Caco-2 (cell line): ENCODE results near the gene OR10AD1. TPM values are rescaled to one million over a fixed set of nuclear protein-coding genes. Genes with fewer than 3 reads are reported as not detected.
"Not testable (repeated sequence)": the region's sequence is repeated elsewhere in the genome, so short reads cannot be mapped to it uniquely, and the experiment has no call there.

ENCODE experiments used
- BruUV-seq: library from RNA; stranded (reverse); fragments of 400-500 nt; replicated peaks from 2 replicates; lab custom pipeline; 2021; lab: Mats Ljungman, UMichigan
- CTCF ChIA-PET: fragments of 300-600 bp; sonication (Branson Sonifier 250); formaldehyde crosslinking; loops from one replicate; lab custom pipeline; 2022; ENCODE audit warnings: antibody characterized with exemption; lab: Charles Lee
- POLR2A ChIA-PET: fragments of 300-600 bp; sonication (Branson Sonifier 250); formaldehyde crosslinking; loops from one replicate; lab custom pipeline; 2022; ENCODE audit warnings: antibody characterized with exemption; lab: Charles Lee
- DNase-seq, 2 experiments: peaks; one replicate each; pipeline versions ENCODE4 v3.0.0 to v3.0.0-alpha.2; 2020 to 2022
- H3K27me3 ChIP-seq: replicated peaks from 2 replicates; pipeline ENCODE4 v1.6.0; 2011; ENCODE audit warnings: low read length; ENCODE audit not compliant: control insufficient read depth, insufficient read depth
- H3K36me3 ChIP-seq: 2 replicates; pipeline ENCODE4 v1.5.1; 2011; ENCODE audit warnings: low read length; ENCODE audit not compliant: control insufficient read depth, insufficient read depth
- H3K4me1 ChIP-seq: fragments of 250-450 bp; sonication (Bioruptor Pico); 2 replicates; pipeline ENCODE4 v1.5.1; 2020; ENCODE audit warnings: mild to moderate bottlenecking
- H3K4me3 ChIP-seq: 2 replicates; pipeline ENCODE4 v1.5.1; 2011; ENCODE audit warnings: low read depth, mild to moderate bottlenecking, control low read depth, low read length
- H3K9me3 ChIP-seq: fragments of 250-450 bp; sonication (Bioruptor Pico); 2 replicates; pipeline ENCODE4 v1.5.1; 2020; ENCODE audit warnings: mild to moderate bottlenecking, moderate library complexity
- H3K27ac Mint-ChIP-seq: one replicate; pipeline ENCODE4 v1.8.0; 2022; ENCODE audit warnings: mixed read lengths; ENCODE audit not compliant: unreplicated experiment
- H3K27me3 Mint-ChIP-seq: one replicate; pipeline ENCODE4 v1.8.0; 2022; ENCODE audit warnings: mixed read lengths; ENCODE audit not compliant: insufficient read depth, unreplicated experiment
- H3K36me3 Mint-ChIP-seq: one replicate; pipeline ENCODE4 v1.8.0; 2022; ENCODE audit warnings: mild to moderate bottlenecking, mixed read lengths; ENCODE audit not compliant: insufficient read depth, unreplicated experiment
- H3K4me1 Mint-ChIP-seq: one replicate; pipeline ENCODE4 v1.8.0; 2022; ENCODE audit warnings: low read depth, mixed read lengths; ENCODE audit not compliant: unreplicated experiment
- H3K4me3 Mint-ChIP-seq: one replicate; pipeline ENCODE4 v1.8.0; 2022; ENCODE audit warnings: mild to moderate bottlenecking, moderate library complexity, mixed read lengths; ENCODE audit not compliant: unreplicated experiment
- H3K9me3 Mint-ChIP-seq: one replicate; pipeline ENCODE4 v1.8.0; 2022; ENCODE audit warnings: mixed read lengths; ENCODE audit not compliant: unreplicated experiment
- intact Hi-C: fragments of 100-400 bp; cut with micrococcal nuclease; formaldehyde crosslinking; loops from one replicate; pipeline ENCODE4 v1.10.0; 2022; ENCODE audit not compliant: unreplicated experiment
- total RNA-seq: library from RNA; stranded (reverse); gene quantifications from 2 replicates; pipeline ENCODE4 v1.2.3, GENCODE V29; 2022
- TF ChIP-seq, protein P1 (sequence below), 2 experiments: fragments of 200-600 bp in 1 of 2; IDR thresholded peaks; 1 replicate in 1 of 2; 2 replicates in 1 of 2; pipeline versions ENCODE4 v1.5.1 to v1.8.0; 2011 to 2022; ENCODE audit warnings: antibody characterized with exemption in 1 of 2, control low read depth in 1 of 2, inconsistent platforms in 1 of 2, low read depth in 1 of 2, low read length in 1 of 2, mild to moderate bottlenecking in 1 of 2, moderate library complexity in 1 of 2; ENCODE audit not compliant: insufficient read depth in 1 of 2, severe bottlenecking in 1 of 2, unreplicated experiment in 1 of 2

OR10AD1 gene
- total RNA-seq, 1 experiment from 2014 or later: not detected

DNA sequence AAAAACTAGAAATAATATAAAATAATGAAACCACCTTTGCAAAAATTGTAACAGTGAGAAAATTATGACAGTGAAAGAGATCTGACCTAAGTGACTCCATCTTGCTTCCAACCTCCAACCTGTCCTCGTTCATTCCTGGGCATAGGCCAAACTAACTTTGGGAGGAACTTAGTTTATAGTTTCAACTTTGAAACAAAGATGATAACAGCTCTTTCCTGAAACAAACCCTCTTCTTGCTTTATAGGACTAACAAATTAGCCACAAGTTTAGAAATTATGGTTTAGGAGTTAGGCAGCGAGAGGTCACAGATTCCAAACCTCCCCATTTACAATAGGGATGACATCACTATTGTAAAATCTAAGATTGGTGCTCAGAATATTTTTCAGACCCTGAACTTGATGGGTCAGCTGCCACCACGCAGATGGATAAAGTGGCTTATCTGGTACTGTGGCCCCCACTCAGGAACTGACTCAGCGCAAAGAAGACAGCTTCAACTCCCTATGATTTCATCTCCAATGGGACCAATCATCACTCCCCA is 32.8 kb upstream of the OR10AD1 start:
- Mint-ChIP-seq H3K4me1 (no peaks in the 10 kb centered on the region), H3K27ac (no peak overlapping the region), H3K36me3 (no peaks in the 10 kb centered on the region), H3K4me3 (no peak overlapping the region), H3K9me3 (peaks cover 10% of the 10 kb centered on the region), H3K27me3 (no peaks in the 10 kb centered on the region)
- TF ChIP-seq, protein P1, sequence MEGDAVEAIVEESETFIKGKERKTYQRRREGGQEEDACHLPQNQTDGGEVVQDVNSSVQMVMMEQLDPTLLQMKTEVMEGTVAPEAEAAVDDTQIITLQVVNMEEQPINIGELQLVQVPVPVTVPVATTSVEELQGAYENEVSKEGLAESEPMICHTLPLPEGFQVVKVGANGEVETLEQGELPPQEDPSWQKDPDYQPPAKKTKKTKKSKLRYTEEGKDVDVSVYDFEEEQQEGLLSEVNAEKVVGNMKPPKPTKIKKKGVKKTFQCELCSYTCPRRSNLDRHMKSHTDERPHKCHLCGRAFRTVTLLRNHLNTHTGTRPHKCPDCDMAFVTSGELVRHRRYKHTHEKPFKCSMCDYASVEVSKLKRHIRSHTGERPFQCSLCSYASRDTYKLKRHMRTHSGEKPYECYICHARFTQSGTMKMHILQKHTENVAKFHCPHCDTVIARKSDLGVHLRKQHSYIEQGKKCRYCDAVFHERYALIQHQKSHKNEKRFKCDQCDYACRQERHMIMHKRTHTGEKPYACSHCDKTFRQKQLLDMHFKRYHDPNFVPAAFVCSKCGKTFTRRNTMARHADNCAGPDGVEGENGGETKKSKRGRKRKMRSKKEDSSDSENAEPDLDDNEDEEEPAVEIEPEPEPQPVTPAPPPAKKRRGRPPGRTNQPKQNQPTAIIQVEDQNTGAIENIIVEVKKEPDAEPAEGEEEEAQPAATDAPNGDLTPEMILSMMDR (IDR thresholded peaks at IDR 0.05; ENCODE audit: insufficient read depth in 1 of 2, low read depth in 1 of 2, low read length in 1 of 2, severe bottlenecking in 1 of 2, unreplicated experiment in 1 of 2): no peak
- BruUV-seq: no TSS peak
- intact Hi-C loops: no loop called here
- Histone ChIP-seq H3K36me3 (no peaks in the 10 kb centered on the region), H3K4me3 (no peak overlapping the region), H3K27me3 (no peaks in the 10 kb centered on the region), H3K4me1 (no peaks in the 10 kb centered on the region), H3K9me3 (peaks cover 9% of the 10 kb centered on the region; the same call in 1 of the 2 replicates)
- POLR2A ChIA-PET: no interaction called here
- CTCF ChIA-PET: no interaction called here
- no peak for DNase-seq

DNA sequence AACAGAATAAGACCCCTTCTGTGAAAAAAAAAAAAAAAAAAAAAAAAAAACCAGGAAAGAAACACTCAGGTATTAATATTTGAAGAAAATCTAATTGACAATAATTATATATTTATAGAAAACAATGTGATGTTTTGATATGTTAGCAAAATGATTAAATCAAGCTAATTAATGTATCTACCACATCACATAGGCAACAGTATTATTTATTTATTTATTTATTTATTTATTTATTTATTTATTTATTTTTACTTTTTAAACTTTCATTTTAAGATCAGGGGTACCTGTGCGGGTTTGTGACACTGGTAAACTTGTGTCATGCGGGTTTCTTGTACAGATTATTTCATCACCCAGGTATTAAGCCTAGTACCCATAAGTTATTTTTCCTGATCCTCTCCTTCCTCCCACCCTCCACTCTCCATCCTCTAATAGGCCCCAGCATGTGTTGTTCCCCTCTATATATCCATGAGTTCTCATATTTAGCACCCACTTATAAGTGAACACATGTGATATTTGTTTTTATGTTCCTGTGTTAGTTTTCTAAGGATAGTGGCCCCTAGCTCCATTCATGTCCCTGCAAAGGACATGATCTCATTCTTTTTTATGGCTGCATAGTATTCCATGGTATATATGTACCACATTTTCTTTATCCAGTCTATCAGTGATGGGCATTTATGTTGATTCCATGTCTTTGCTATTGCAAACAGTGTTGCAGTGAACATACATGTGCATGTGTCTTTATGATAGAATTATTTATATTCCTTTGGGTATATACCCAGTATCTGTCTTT is 28.3 kb upstream of the OR10AD1 start:
- H3K4me3 ChIP-seq, H3K27ac Mint-ChIP-seq, H3K4me1 ChIP-seq, H3K9me3 ChIP-seq, H3K36me3 Mint-ChIP-seq, H3K27me3 Mint-ChIP-seq, H3K27me3 ChIP-seq, H3K4me3 Mint-ChIP-seq, H3K36me3 ChIP-seq, POLR2A ChIA-PET, DNase-seq, BruUV-seq, CTCF ChIA-PET, H3K4me1 Mint-ChIP-seq, intact Hi-C loops: not testable (repeated sequence)
- peaks cover 21% of the 10 kb centered on the region for H3K9me3 Mint-ChIP-seq

DNA sequence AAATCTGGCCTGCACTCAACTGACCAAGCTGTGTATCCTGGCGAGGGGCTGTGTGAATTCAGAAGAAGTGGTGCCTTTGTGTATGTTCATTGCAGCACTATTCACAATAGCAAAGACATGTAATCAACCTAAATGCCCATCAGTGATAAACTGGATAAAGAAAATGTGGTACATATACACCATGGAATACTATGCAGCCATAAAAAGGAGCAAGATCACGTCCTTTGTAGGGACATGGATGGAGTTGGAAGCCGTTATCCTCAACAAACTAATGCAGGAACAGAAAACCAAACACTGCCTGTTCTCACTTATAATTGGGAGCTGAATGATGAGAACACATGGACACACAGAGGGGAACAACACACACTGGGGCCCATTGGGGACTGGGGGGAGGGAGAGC is 21.4 kb upstream of the OR10AD1 start:
- H3K36me3 ChIP-seq, H3K4me3 ChIP-seq, POLR2A ChIA-PET, DNase-seq, H3K36me3 Mint-ChIP-seq, BruUV-seq, H3K27me3 ChIP-seq, H3K27ac Mint-ChIP-seq, CTCF ChIA-PET, H3K9me3 ChIP-seq, H3K4me1 Mint-ChIP-seq, H3K4me1 ChIP-seq, intact Hi-C loops, H3K4me3 Mint-ChIP-seq, H3K27me3 Mint-ChIP-seq: not testable (repeated sequence)
- peaks cover 13% of the 10 kb centered on the region for H3K9me3 Mint-ChIP-seq

DNA sequence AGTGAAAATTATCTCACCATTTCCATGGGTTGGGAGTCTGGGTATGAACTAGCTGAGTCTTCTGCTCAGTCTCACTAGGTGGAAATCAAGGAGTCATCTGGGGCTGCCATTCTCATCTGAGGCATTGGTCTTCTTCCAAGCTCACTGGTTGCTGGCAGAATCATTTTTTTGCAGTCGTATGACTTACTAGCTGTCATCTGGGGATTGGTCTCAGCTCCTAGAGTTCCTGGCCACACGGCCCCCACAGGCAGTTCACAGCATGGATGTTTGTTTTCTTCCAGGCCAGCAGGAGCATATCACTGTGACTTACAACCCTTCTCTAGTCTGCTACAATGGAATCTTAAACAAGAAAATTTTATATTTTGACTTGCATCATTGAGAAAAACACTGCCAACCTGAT is 18.6 kb upstream of the OR10AD1 start:
- intact Hi-C loops: no loop called here
- Mint-ChIP-seq H3K4me3 (no peak overlapping the region), H3K27ac (no peak overlapping the region), H3K27me3 (no peaks in the 10 kb centered on the region), H3K4me1 (no peaks in the 10 kb centered on the region), H3K36me3 (no peaks in the 10 kb centered on the region), H3K9me3 (no peaks in the 10 kb centered on the region)
- no TSS peak for BruUV-seq
- Histone ChIP-seq H3K27me3 (no peaks in the 10 kb centered on the region), H3K4me3 (no peak overlapping the region), H3K4me1 (no peaks in the 10 kb centered on the region), H3K36me3 (no peaks in the 10 kb centered on the region), H3K9me3 (no peaks in the 10 kb centered on the region)
- POLR2A ChIA-PET: no interaction called here
- TF ChIP-seq, protein P1 (IDR thresholded peaks at IDR 0.05; ENCODE audit: insufficient read depth in 1 of 2, low read depth in 1 of 2, low read length in 1 of 2, severe bottlenecking in 1 of 2, unreplicated experiment in 1 of 2): no peak
- CTCF ChIA-PET: no interaction called here
- no peak for DNase-seq
